GM12891 (cell line): ENCODE data around the gene TBX1.

ENCODE experiments used
- POLR2A ChIP-seq: IDR thresholded peaks from 2 replicates; pipeline ENCODE4 v1.6.1; 2011; ENCODE audit warnings: low read depth, low read length, control low read depth
- POLR2AphosphoS5 ChIP-seq: IDR thresholded peaks from 2 replicates; pipeline ENCODE4 v1.6.1; 2011; ENCODE audit warnings: low read depth, low read length, control low read depth
- TAF1 ChIP-seq: IDR thresholded peaks from 2 replicates; pipeline ENCODE4 v1.6.1; 2011; ENCODE audit warnings: low read depth, low read length, control low read depth

DNA sequence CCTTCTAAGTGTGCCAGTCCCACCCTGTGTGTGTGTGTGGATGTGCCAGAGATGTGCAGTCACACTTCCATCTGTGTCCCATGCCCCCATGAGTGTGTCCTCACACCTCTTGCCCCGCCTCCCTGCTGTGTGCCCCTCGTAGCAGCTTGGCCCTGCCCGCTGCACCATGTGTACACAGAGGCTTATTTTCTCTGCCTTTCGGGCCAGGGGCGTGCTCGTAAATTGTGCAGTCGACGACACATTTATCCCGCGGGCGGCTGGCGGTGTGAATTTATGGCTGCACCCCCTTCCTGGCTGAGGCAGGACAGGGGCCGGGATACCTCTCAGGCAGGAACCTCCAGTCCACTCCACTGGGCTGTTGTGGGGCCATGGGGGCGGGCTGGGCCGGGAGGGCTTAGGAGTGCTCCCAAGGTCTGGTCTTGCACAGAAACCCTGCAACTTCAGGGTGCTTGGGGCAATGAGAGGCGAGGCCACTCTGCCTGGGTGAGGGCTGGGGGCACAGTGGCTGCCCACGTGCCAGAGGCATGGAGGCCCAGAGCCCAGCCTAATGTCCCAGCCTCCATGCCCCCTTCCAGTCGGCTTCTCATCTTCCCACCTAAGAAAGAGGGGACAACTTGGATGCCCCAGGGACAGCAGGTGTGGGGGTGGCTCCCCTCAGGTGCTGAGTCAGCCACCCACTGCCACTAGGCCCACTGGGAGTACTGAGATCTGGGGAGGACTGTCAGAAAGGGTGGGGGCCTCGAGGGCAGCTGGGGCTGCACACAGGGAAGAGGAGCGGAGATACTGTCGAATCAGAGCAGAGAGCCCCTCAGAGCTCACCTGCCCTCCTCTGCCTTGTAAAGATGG is 24.7 kb upstream of the TBX1 start:
- TF ChIP-seq POLR2A (no peak), POLR2AphosphoS5 (no peak), TAF1 (no peak)
